Mesothelial cell of epicardium (in vitro differentiated cells): ENCODE results near the gene LRGUK. TPM values are rescaled to one million over a fixed set of nuclear protein-coding genes. Genes with fewer than 3 reads are reported as not detected.

Experiments
- DNase-seq, 2 experiments: peaks; one replicate each; pipeline ENCODE4 v3.0.0; 2021; ENCODE audit warnings: low spot score in 2 of 2; ENCODE audit not compliant: unreplicated experiment in 2 of 2
- H3K27ac Mint-ChIP-seq: 2 replicates; pipeline ENCODE4 v1.8.0; 2021; ENCODE audit warnings: mixed read lengths
- H3K27me3 Mint-ChIP-seq: 2 replicates; pipeline ENCODE4 v1.8.0; 2021; ENCODE audit warnings: low read depth, mixed read lengths
- H3K36me3 Mint-ChIP-seq: 2 replicates; pipeline ENCODE4 v1.8.0; 2021; ENCODE audit warnings: mixed read lengths
- H3K4me1 Mint-ChIP-seq: 2 replicates; pipeline ENCODE4 v1.8.0; 2021; ENCODE audit warnings: mixed read lengths
- H3K4me3 Mint-ChIP-seq: 2 replicates; pipeline ENCODE4 v1.8.0; 2021; ENCODE audit warnings: mild to moderate bottlenecking, moderate library complexity, mixed read lengths
- H3K9me3 Mint-ChIP-seq: 2 replicates; pipeline ENCODE4 v1.8.0; 2021; ENCODE audit warnings: mixed read lengths
- CTCF ChIP-seq: fragments of 200-600 bp; sonication (generic); IDR thresholded peaks from one replicate; pipeline ENCODE4 v1.5.0; 2021; ENCODE audit warnings: antibody characterized with exemption; ENCODE audit not compliant: unreplicated experiment
- total RNA-seq: library from RNA; stranded (reverse); gene quantifications from 3 replicates; pipeline ENCODE4 v1.2.1, GENCODE V29; 2021

The LRGUK gene
- total RNA-seq, 1 donor from 2014 or later = 0.96 TPM

- H3K27me3 Mint-ChIP-seq = no peaks in the 10 kb centered on the region
- H3K9me3 Mint-ChIP-seq = peaks cover 4% of the 10 kb centered on the region
- no peak overlapping the region for H3K27ac Mint-ChIP-seq
- peaks cover 6% of the 10 kb centered on the region for H3K4me1 Mint-ChIP-seq
- TF ChIP-seq CTCF = no peak
- DNase-seq = no peak
- no peaks in the 10 kb centered on the region for H3K36me3 Mint-ChIP-seq
- H3K4me3 Mint-ChIP-seq = no peak overlapping the region
These were observed 119.6 kb downstream of the LRGUK start for GRCh38 chr7:134246761-134247160.

DNA sequence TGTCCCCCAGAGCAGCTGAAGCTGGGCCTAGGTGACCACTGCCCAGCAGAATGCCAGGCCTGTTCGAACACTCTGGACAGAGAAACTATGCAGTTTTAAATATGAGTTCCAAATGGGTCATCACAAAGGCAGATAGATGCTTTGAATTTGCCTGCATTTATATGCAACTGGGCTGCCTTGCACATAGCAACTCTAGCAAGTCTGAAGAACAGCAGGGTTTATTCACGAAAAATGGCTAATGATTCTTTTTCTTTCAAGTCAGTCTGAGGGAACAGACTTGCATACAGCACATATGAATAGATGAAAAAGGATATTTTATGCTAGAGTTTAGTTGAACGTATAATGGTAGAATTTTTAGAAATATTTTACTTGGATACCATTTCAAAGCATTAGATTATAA lies 121.1 kb downstream of the LRGUK start:
- Mint-ChIP-seq H3K27ac (no peak overlapping the region), H3K27me3 (no peaks in the 10 kb centered on the region), H3K36me3 (no peaks in the 10 kb centered on the region), H3K4me1 (peaks cover 6% of the 10 kb centered on the region), H3K4me3 (no peak overlapping the region), H3K9me3 (peaks cover 5% of the 10 kb centered on the region)
- no peak for TF ChIP-seq CTCF
- DNase-seq = no peak

GRCh38 chr7:134254311-134254710 lies 127.2 kb downstream of the LRGUK start:
- no peaks in the 10 kb centered on the region for H3K36me3 Mint-ChIP-seq
- no peak for DNase-seq
- H3K27me3 Mint-ChIP-seq = peaks cover 2% of the 10 kb centered on the region
- H3K4me3 Mint-ChIP-seq = no peak overlapping the region
- no peak overlapping the region for H3K27ac Mint-ChIP-seq
- H3K9me3 Mint-ChIP-seq = peaks cover 19% of the 10 kb centered on the region
- no peak for TF ChIP-seq CTCF
- no peaks in the 10 kb centered on the region for H3K4me1 Mint-ChIP-seq

DNA sequence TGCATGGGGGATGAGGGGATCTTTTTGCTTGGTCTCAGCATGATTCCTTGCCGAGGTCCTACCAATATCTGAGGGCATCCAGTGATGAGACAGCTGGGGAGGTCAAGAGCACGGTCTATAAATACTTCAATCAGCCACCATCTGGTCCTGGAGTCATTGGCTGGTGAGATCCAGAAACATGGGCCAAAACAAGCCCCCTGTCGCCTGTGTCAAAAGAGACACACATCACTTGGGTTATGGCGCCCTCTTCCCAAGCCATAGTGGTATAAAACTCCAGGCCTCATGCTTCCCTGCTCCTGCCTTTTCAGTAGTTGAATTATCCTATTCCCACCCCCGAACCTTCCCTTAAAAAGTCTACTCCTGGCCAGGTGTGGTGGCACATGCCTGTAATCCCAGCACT lies 128.7 kb downstream of the LRGUK start:
- Mint-ChIP-seq H3K4me3 (no peak overlapping the region), H3K27ac (no peak overlapping the region), H3K9me3 (peaks cover 19% of the 10 kb centered on the region), H3K4me1 (no peaks in the 10 kb centered on the region), H3K36me3 (no peaks in the 10 kb centered on the region), H3K27me3 (peaks cover 4% of the 10 kb centered on the region)
- DNase-seq = no peak
- no peak for TF ChIP-seq CTCF

DNA sequence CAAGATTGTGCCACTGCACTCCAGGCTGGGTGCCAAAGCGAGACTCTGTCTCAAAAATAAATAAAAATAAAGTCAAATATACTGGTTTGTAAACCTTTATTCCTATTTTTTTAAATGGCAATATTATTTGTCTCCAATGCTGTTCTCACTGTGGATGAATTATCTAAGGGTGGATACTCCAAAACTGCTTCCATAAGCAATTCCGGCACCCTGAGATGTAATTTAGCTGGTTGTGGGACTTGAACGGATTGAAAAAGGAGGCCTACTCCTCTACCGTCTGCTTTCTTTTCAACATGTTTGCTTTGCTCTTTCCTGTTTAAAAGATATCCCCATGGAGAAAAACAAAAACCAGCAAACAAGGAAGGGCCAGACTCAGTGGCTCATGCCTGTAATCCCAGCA lies 135.2 kb downstream of the LRGUK start:
- no peak overlapping the region for H3K4me3 Mint-ChIP-seq
- H3K27me3 Mint-ChIP-seq = peaks cover 17% of the 10 kb centered on the region
- TF ChIP-seq CTCF = no peak
- H3K4me1 Mint-ChIP-seq = no peaks in the 10 kb centered on the region
- no peak for DNase-seq
- no peak overlapping the region for H3K27ac Mint-ChIP-seq
- H3K9me3 Mint-ChIP-seq = peaks cover 14% of the 10 kb centered on the region
- H3K36me3 Mint-ChIP-seq = no peaks in the 10 kb centered on the region

DNA sequence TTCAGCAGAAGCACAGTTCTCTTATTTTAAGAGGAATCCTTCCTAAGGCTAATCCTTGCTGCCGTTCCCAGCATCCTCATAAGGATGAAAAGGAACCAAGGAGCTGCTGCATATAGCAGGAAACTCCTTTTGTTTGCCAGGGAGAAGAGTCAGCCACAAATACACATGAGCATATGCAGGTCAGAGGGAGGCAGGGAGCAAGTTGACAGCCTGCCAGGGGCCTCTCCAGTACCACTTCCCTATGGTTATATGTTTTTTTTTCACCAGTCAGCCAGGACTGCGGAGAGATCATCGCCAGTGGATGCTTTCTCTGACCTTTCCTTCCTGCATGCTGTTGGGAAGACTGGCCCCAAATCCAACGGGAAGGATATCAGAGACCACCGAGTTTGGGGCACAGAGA lies 149.8 kb downstream of the LRGUK start:
- Mint-ChIP-seq H3K27me3 (peaks cover 49% of the 10 kb centered on the region), H3K27ac (no peak overlapping the region), H3K4me1 (no peaks in the 10 kb centered on the region), H3K9me3 (no peaks in the 10 kb centered on the region), H3K36me3 (no peaks in the 10 kb centered on the region), H3K4me3 (no peak overlapping the region)
- no peak for TF ChIP-seq CTCF
- no peak for DNase-seq
